Lung (tissue), 12 donors: ENCODE data around the gene RER1. TPM values are rescaled to one million over a fixed set of nuclear protein-coding genes. Genes with fewer than 3 reads are reported as not detected.
"Not testable (repeated sequence)": the region's sequence is repeated elsewhere in the genome, so short reads cannot be mapped to it uniquely, and the experiment has no call there.

Source experiments
- ATAC-seq: fragments of 200-7000 bp; cut with Tn5 transposase; one replicate; pipeline ENCODE4 v1.9.1; 2020; ENCODE audit warnings: moderate number of reproducible peaks; ENCODE audit not compliant: insufficient read depth, low FRiP score
- DNase-seq, 3 donors: peaks; one replicate each; pipeline ENCODE4 v3.0.0-alpha.2; 2013 to 2017
- H3K27ac ChIP-seq, 2 donors: one replicate each; pipeline ENCODE4 v1.5.1; 2013; ENCODE audit warnings: mild to moderate bottlenecking in 2 of 2, moderate library complexity in 2 of 2, control low read depth in 1 of 2, inconsistent platforms in 1 of 2, low read depth in 1 of 2, low read length in 1 of 2
- H3K27me3 ChIP-seq, 3 donors: one replicate each; pipeline ENCODE4 v1.5.1; 2013; ENCODE audit warnings: low read length in 2 of 3; ENCODE audit not compliant: control insufficient read depth in 3 of 3, insufficient read depth in 3 of 3
- H3K36me3 ChIP-seq, 4 donors: one replicate each; pipeline ENCODE4 v1.5.1; 2013; ENCODE audit warnings: low read length in 4 of 4, mild to moderate bottlenecking in 1 of 4, moderate library complexity in 1 of 4; ENCODE audit not compliant: control insufficient read depth in 4 of 4, insufficient read depth in 4 of 4
- H3K4me1 ChIP-seq, 5 donors: one replicate each; pipeline ENCODE4 v1.5.1; 2013; ENCODE audit warnings: low read length in 5 of 5, mild to moderate bottlenecking in 2 of 5, moderate library complexity in 1 of 5; ENCODE audit not compliant: control insufficient read depth in 5 of 5, insufficient read depth in 5 of 5
- H3K4me3 ChIP-seq: one replicate; pipeline ENCODE4 v1.5.1; 2013; ENCODE audit warnings: mild to moderate bottlenecking, control low read depth, moderate library complexity
- H3K9ac ChIP-seq, 2 donors: one replicate each; pipeline ENCODE4 v1.5.1; 2013; ENCODE audit warnings: low read length in 2 of 2, control low read depth in 1 of 2; ENCODE audit not compliant: insufficient read depth in 1 of 2
- H3K9me3 ChIP-seq, 4 donors: one replicate each; pipeline ENCODE4 v1.5.1; 2013; ENCODE audit warnings: low read length in 3 of 4, mild to moderate bottlenecking in 1 of 4, moderate library complexity in 1 of 4; ENCODE audit not compliant: control insufficient read depth in 4 of 4, insufficient read depth in 3 of 4
- CTCF ChIP-seq: IDR thresholded peaks from 2 replicates; pipeline ENCODE4 v1.5.1; 2012; ENCODE audit warnings: mild to moderate bottlenecking; ENCODE audit errors: control extremely low read depth, extremely low read depth
- WGBS, 2 donors: extraction: QIAGEN DNeasy Blood & Tissue Kit; methylation state at CpG; one replicate each; pipeline ENCODE4 v1.1.7; 2013; 5-methylcytosine and 5-hydroxymethylcytosine counted together
- polyA plus RNA-seq, 2 donors: library from polyadenylated mRNA; stranded (reverse); fragments of 200-250 nt; gene quantifications; one replicate each; pipeline ENCODE4 v1.2.1, GENCODE V29; 2013
- total RNA-seq, 2 donors: library from RNA; depleted of rRNA in 1 of 2; stranded (reverse); fragments of >200 nt in 1 of 2; gene quantifications; one replicate each; pipeline ENCODE4 v1.2.1, GENCODE V29; 2014 to 2021
- donor health status: control.
- donor health status: control.
- donor health status: Bipolar disorder and iron deficiency.
- donor health status: healthy.
- donor health status: DM: yes; HTN: yes; CAD: no.

RER1 gene
- total and polyA plus RNA-seq, 4 donors: 71.7 to 134 (median 87.9) TPM

GRCh38 chr1:2438641-2439040, 47.0 kb downstream of the RER1 start:
- H3K27me3 ChIP-seq: peaks cover 0 to 26% (median 23%) of the 10 kb centered on the region in 3 donors
- ATAC-seq: no peak
- no peak overlapping the region for H3K4me3 ChIP-seq
- peaks cover 0 to 1% (median 0%) of the 10 kb centered on the region in 4 donors for H3K9me3 ChIP-seq
- TF ChIP-seq CTCF: no peak
- no peak overlapping the region for H3K27ac ChIP-seq
- no peaks in the 10 kb centered on the region for H3K36me3 ChIP-seq
- no peak for DNase-seq
- H3K9ac ChIP-seq: no peak overlapping the region
- WGBS, 2 donors: 84 to 92% methylated on average over 14 of the region's 14 CpGs
- peaks cover 0 to 17% (median 0%) of the 10 kb centered on the region in 5 donors for H3K4me1 ChIP-seq

GRCh38 chr1:2439369-2439768, 47.7 kb downstream of the RER1 start:
- no peak overlapping the region for H3K4me3 ChIP-seq
- peaks cover 0 to 4% (median 0%) of the 10 kb centered on the region in 4 donors for H3K9me3 ChIP-seq
- H3K27ac ChIP-seq: no peak overlapping the region
- H3K9ac ChIP-seq: no peak overlapping the region
- peaks cover 0 to 17% (median 0%) of the 10 kb centered on the region in 5 donors for H3K4me1 ChIP-seq
- no peak for TF ChIP-seq CTCF
- 69 to 87% methylated on average over 15 of the region's 15 CpGs for WGBS, 2 donors
- ATAC-seq (no peak), DNase-seq (no peak)
- H3K36me3 ChIP-seq: no peaks in the 10 kb centered on the region
- peaks cover 3 to 33% (median 21%) of the 10 kb centered on the region in 3 donors for H3K27me3 ChIP-seq

DNA sequence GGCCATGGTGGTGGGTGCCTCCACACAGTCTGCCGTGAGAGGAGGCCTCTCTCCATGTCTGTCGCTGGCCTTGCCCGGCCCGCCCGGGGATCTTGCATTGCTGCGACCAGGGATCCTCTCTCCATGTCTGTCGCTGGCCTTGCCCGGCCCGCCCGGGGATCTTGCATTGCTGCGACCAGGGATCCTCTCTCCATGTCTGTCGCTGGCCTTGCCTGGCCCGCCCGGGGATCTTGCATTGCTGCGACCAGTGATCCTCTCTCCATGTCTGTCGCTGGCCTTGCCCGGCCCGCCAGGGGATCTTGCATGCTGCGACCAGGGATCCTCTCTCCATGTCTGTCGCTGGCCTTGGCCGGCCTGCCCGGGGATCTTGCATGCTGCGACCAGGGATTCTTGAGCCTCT, 48.7 kb downstream of the RER1 start:
- not testable (repeated sequence) for ATAC-seq, H3K9ac ChIP-seq, H3K9me3 ChIP-seq, H3K27ac ChIP-seq, DNase-seq, H3K4me3 ChIP-seq, H3K36me3 ChIP-seq
- 79 to 91% methylated on average over 23 of the region's 23 CpGs for WGBS, 2 donors
- peaks cover 0 to 17% (median 0%) of the 10 kb centered on the region in 5 donors for H3K4me1 ChIP-seq
- H3K27me3 ChIP-seq: peaks cover 6 to 34% (median 27%) of the 10 kb centered on the region in 3 donors

DNA sequence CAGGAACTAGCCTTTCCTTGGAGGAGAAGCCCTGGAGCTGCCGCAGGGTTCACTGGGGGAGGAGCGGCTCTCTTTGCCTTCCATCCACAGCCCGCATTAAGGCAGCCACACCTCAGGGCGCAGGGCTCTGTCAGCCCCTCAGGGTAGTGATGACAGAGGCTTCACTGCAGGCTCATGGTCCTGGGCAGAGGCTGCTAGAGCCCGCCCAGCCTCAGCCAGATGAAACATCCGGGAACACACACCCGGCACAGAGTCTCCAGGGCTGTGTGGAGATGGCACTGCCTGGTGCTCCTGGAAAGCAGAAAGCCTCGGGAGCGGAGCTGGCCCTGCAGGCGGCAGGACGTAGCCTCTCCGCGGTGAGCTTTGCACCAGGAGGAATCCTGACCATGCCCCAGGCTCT, 50.1 kb downstream of the RER1 start:
- DNase-seq (no peak), ATAC-seq (no peak)
- TF ChIP-seq CTCF: no peak
- Histone ChIP-seq H3K9ac (no peak overlapping the region), H3K9me3 (peaks cover 0 to 4% (median 0%) of the 10 kb centered on the region in 4 donors), H3K4me3 (no peak overlapping the region), H3K27ac (no peak overlapping the region), H3K36me3 (no peaks in the 10 kb centered on the region), H3K4me1 (peaks cover 0 to 17% (median 0%) of the 10 kb centered on the region in 5 donors), H3K27me3 (peaks cover 6 to 34% (median 29%) of the 10 kb centered on the region in 3 donors)
- WGBS, 2 donors: 66 to 80% methylated on average over 12 to 13 of the region's 13 CpGs
